ENCODE measurements around the gene SIPA1. TPM values are rescaled to one million over a fixed set of nuclear protein-coding genes. Genes with fewer than 3 reads are reported as not detected.
A peak's percentile ranks its signal among the peaks of the same experiment; 100 is the strongest.
"Not testable (repeated sequence)": the region's sequence is repeated elsewhere in the genome, so short reads cannot be mapped to it uniquely, and the experiment has no call there.

SIPA1 gene
- total and polyA plus RNA-seq, 5 donors from 2014 or later = 74.7 to 200 (median 84.8) TPM

DNA sequence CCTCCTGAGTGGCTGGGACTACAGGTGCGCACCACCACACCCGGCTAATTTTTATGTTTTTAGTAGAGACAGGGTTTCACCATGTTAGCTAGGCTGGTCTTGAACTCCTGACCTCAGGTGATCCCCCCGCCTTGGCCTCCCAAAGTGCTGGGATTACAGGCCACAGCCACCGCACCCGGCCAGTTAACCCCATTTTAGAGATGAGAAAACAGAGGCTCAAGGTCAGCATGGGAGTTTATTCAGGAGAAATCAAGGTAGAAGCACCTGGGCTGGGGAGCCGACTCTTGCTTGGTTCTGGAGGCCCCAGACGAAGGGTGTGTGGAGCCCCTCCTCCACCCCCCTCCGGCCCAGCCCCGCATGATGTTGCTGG is 1.3 kb downstream of the SIPA1 start:
- H3K4me1 Mint-ChIP-seq = peaks cover 0 to 63% (median 24%) of the 10 kb centered on the region in 4 donors
- H3K4me3 Mint-ChIP-seq = peak overlapping the region; percentile 90 to 97 (median 94)
- Histone ChIP-seq H3K27ac (ENCODE audit: insufficient read depth, low read length, poor library complexity, severe bottlenecking) (peak overlapping the region; percentile 91), H3K4me3 (ENCODE audit: low read depth, low read length) (peak overlapping the region; percentile 73), H3K36me3 (ENCODE audit: control insufficient read depth, insufficient read depth, low read length) (peaks cover 42% of the 10 kb centered on the region), H3K4me1 (ENCODE audit: control insufficient read depth, insufficient read depth, low read length, poor library complexity, severe bottlenecking) (peaks cover 64% of the 10 kb centered on the region)
- peaks cover 20% of the 10 kb centered on the region for H3K36me3 Mint-ChIP-seq
- not testable (repeated sequence) for H3K9me3 Mint-ChIP-seq; H3K27me3 Mint-ChIP-seq; ATAC-seq (ENCODE audit: low read depth in 2 of 2); H3K9me3 ChIP-seq (ENCODE audit: control insufficient read depth in 2 of 2, low read length in 2 of 2); H3K27me3 ChIP-seq (ENCODE audit: control insufficient read depth, insufficient read depth, low read length); DNase-seq
- peak overlapping the region; percentile 91 to 97 (median 97) for H3K27ac Mint-ChIP-seq

- peaks cover 39% of the 10 kb centered on the region for H3K36me3 ChIP-seq (ENCODE audit: control insufficient read depth, insufficient read depth, low read length)
- H3K27ac ChIP-seq (ENCODE audit: insufficient read depth, low read length, poor library complexity, severe bottlenecking) = peak overlapping the region; percentile 91
- no peaks in the 10 kb centered on the region for H3K27me3 ChIP-seq (ENCODE audit: control insufficient read depth, insufficient read depth, low read length)
- H3K4me3 Mint-ChIP-seq = peak overlapping the region; percentile 90 to 97 (median 94)
- H3K27ac Mint-ChIP-seq = peak overlapping the region; percentile 91 to 97 (median 97)
- no peaks in the 10 kb centered on the region for H3K27me3 Mint-ChIP-seq
- H3K4me1 ChIP-seq (ENCODE audit: control insufficient read depth, insufficient read depth, low read length, poor library complexity, severe bottlenecking) = peaks cover 64% of the 10 kb centered on the region
- H3K9me3 ChIP-seq (ENCODE audit: control insufficient read depth in 2 of 2, low read length in 2 of 2) = no peaks in the 10 kb centered on the region
- peaks cover 0 to 66% (median 26%) of the 10 kb centered on the region in 4 donors for H3K4me1 Mint-ChIP-seq
- peaks cover 19% of the 10 kb centered on the region for H3K36me3 Mint-ChIP-seq
- H3K4me3 ChIP-seq (ENCODE audit: low read depth, low read length) = peak overlapping the region; percentile 73
- H3K9me3 Mint-ChIP-seq = no peaks in the 10 kb centered on the region
- DNase-seq = peak; percentile 60 to 93 (median 85)
- peak; percentile 65 to 71 for ATAC-seq (ENCODE audit: low read depth in 2 of 2)
Measured at GRCh38 chr11:65639623-65640482, 2.0 kb downstream of the SIPA1 start.

DNA sequence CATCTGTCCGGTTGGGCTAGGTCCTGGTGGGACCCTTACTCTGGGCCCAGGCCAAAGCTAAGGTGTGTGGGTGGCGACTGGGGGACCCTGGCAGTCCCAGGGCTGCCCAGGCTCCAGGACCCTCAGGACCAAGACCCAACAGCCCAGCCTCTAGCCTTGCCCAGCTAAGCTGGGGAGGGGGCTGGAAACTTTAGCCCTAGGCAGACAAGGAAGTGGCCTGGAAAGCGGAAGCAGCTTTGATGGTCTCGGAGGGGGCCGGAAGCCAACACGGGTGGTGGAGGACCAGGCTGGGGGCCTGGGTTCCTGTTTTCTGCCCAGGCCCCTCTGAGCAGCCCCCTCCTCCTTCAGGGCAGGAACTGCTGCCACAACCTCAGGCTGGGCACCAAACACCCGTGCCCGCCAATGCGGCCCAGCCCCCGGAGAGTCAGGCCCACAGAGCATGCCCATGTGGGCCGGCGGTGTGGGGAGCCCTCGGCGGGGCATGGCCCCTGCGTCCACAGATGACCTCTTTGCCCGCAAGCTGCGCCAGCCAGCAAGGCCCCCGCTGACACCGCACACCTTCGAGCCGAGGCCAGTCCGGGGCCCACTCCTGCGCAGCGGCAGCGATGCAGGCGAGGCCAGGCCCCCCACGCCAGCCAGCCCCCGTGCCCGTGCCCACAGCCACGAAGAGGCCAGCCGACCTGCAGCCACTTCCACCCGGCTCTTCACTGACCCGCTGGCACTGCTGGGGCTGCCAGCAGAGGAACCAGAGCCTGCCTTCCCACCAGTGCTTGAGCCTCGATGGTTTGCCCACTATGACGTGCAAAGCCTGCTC is 2.8 kb downstream of the SIPA1 start:
- Histone ChIP-seq H3K9me3 (ENCODE audit: control insufficient read depth in 2 of 2, low read length in 2 of 2) (no peaks in the 10 kb centered on the region), H3K27me3 (ENCODE audit: control insufficient read depth, insufficient read depth, low read length) (no peaks in the 10 kb centered on the region), H3K4me3 (ENCODE audit: low read depth, low read length) (peak overlapping the region; percentile 73), H3K4me1 (ENCODE audit: control insufficient read depth, insufficient read depth, low read length, poor library complexity, severe bottlenecking) (peaks cover 64% of the 10 kb centered on the region), H3K27ac (ENCODE audit: insufficient read depth, low read length, poor library complexity, severe bottlenecking) (peak overlapping the region; percentile 91), H3K36me3 (ENCODE audit: control insufficient read depth, insufficient read depth, low read length) (peaks cover 40% of the 10 kb centered on the region)
- Mint-ChIP-seq H3K27ac (peak overlapping the region; percentile 91 to 97 (median 97)), H3K9me3 (no peaks in the 10 kb centered on the region), H3K4me3 (peak overlapping the region; percentile 90 to 97 (median 94)), H3K27me3 (no peaks in the 10 kb centered on the region), H3K4me1 (peaks cover 0 to 68% (median 26%) of the 10 kb centered on the region in 4 donors), H3K36me3 (peaks cover 18% of the 10 kb centered on the region)
- ATAC-seq (ENCODE audit: low read depth in 2 of 2) (peak in 1 of 2 donors; percentile 9), DNase-seq (peak; percentile 20 to 77 (median 45))

DNA sequence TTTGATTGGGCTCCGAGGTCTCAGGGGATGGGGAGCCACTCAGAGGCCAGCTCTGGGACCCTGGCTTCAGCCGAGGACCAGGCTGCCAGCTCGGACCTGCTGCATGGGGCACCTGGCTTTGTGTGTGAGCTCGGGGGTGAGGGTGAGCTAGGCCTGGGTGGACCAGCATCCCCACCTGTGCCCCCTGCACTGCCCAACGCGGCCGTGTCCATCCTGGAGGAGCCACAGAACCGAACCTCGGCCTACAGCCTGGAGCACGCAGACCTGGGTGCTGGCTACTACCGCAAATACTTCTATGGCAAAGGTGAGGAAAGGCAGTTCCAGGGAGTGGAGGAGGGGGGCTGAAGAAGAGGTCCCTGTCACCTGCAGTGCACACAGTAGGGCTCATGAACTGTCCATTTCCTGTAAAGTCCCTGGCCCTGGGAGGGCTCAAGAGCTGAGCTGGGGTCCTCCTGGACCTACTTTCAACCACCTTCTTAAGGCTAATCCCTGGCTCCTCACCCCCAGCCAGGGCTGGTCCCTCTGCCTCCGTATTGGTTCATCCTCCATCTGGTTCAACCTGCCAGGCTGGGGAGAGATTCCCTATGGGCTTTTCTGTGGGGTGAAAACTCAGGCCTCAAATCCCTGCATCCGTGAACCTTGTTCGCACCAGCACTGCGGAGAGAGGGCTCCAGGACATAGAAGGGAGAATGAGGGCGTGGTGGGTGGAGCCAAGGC is 3.6 kb downstream of the SIPA1 start:
- Mint-ChIP-seq H3K27me3 (no peaks in the 10 kb centered on the region), H3K36me3 (peaks cover 19% of the 10 kb centered on the region), H3K4me1 (peaks cover 0 to 69% (median 26%) of the 10 kb centered on the region in 4 donors), H3K27ac (peak overlapping the region; percentile 87 to 97 (median 89)), H3K4me3 (peak overlapping the region; percentile 58 to 92 (median 84)), H3K9me3 (no peaks in the 10 kb centered on the region)
- DNase-seq = no peak
- peak overlapping the region; percentile 37 for H3K4me3 ChIP-seq (ENCODE audit: low read depth, low read length)
- H3K36me3 ChIP-seq (ENCODE audit: control insufficient read depth, insufficient read depth, low read length) = peaks cover 42% of the 10 kb centered on the region
- H3K9me3 ChIP-seq (ENCODE audit: control insufficient read depth in 2 of 2, low read length in 2 of 2) = no peaks in the 10 kb centered on the region
- peak overlapping the region; percentile 91 for H3K27ac ChIP-seq (ENCODE audit: insufficient read depth, low read length, poor library complexity, severe bottlenecking)
- no peak for ATAC-seq (ENCODE audit: low read depth in 2 of 2)
- no peaks in the 10 kb centered on the region for H3K27me3 ChIP-seq (ENCODE audit: control insufficient read depth, insufficient read depth, low read length)
- peaks cover 64% of the 10 kb centered on the region for H3K4me1 ChIP-seq (ENCODE audit: control insufficient read depth, insufficient read depth, low read length, poor library complexity, severe bottlenecking)

DNA sequence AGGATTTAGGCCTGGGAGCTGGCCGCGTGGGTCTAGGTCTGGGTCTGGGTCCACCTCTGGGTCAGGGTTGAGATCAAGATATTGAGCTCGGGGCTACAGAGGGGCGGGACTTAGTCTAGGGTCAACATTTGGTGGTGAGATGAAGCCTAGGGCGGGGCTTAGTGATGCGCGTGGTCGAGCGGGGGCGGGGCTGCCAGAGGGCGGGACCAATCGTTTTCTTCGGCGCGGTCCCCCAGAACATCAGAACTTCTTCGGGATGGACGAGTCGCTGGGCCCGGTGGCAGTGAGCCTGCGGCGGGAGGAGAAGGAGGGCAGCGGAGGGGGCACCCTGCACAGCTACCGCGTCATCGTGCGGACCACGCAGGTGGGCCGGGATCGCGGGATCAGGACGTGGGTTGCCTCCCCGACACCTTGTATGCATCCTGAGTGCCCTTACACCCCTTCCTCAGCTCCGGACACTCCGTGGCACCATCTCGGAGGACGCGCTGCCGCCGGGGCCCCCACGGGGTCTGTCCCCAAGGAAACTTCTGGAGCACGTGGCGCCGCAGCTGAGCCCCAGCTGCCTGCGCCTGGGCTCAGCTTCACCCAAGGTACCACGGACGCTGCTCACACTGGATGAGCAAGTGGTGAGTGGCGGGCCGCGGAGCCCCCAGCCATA is 4.2 kb downstream of the SIPA1 start:
- Histone ChIP-seq H3K9me3 (ENCODE audit: control insufficient read depth in 2 of 2, low read length in 2 of 2) (no peaks in the 10 kb centered on the region), H3K4me3 (ENCODE audit: low read depth, low read length) (peak overlapping the region; percentile 32), H3K36me3 (ENCODE audit: control insufficient read depth, insufficient read depth, low read length) (peaks cover 40% of the 10 kb centered on the region), H3K27ac (ENCODE audit: insufficient read depth, low read length, poor library complexity, severe bottlenecking) (peak overlapping the region; percentile 91), H3K27me3 (ENCODE audit: control insufficient read depth, insufficient read depth, low read length) (no peaks in the 10 kb centered on the region), H3K4me1 (ENCODE audit: control insufficient read depth, insufficient read depth, low read length, poor library complexity, severe bottlenecking) (peaks cover 62% of the 10 kb centered on the region)
- H3K4me3 Mint-ChIP-seq = peak overlapping the region; percentile 58 to 92 (median 84)
- DNase-seq (no peak), ATAC-seq (ENCODE audit: low read depth in 2 of 2) (no peak)
- H3K36me3 Mint-ChIP-seq = peaks cover 16% of the 10 kb centered on the region
- H3K27me3 Mint-ChIP-seq = no peaks in the 10 kb centered on the region
- peaks cover 0 to 64% (median 26%) of the 10 kb centered on the region in 4 donors for H3K4me1 Mint-ChIP-seq
- H3K27ac Mint-ChIP-seq = peak overlapping the region; percentile 87 to 97 (median 89)
- H3K9me3 Mint-ChIP-seq = no peaks in the 10 kb centered on the region

GRCh38 chr11:65643971-65644370 is 6.1 kb downstream of the SIPA1 start:
- DNase-seq (no peak), ATAC-seq (ENCODE audit: low read depth in 2 of 2) (no peak)
- H3K4me3 ChIP-seq (ENCODE audit: low read depth, low read length) = no peak overlapping the region
- Mint-ChIP-seq H3K27me3 (no peaks in the 10 kb centered on the region), H3K4me3 (peak overlapping the region in 2 of 4 donors; percentile 52 to 81), H3K36me3 (peaks cover 16% of the 10 kb centered on the region), H3K27ac (peak overlapping the region; percentile 55 to 77 (median 58)), H3K4me1 (peaks cover 0 to 50% (median 18%) of the 10 kb centered on the region in 4 donors), H3K9me3 (no peaks in the 10 kb centered on the region)
- peaks cover 47% of the 10 kb centered on the region for H3K4me1 ChIP-seq (ENCODE audit: control insufficient read depth, insufficient read depth, low read length, poor library complexity, severe bottlenecking)
- H3K27ac ChIP-seq (ENCODE audit: insufficient read depth, low read length, poor library complexity, severe bottlenecking) = no peak overlapping the region
- peaks cover 48% of the 10 kb centered on the region for H3K36me3 ChIP-seq (ENCODE audit: control insufficient read depth, insufficient read depth, low read length)
- H3K27me3 ChIP-seq (ENCODE audit: control insufficient read depth, insufficient read depth, low read length) = no peaks in the 10 kb centered on the region
- no peaks in the 10 kb centered on the region for H3K9me3 ChIP-seq (ENCODE audit: control insufficient read depth in 2 of 2, low read length in 2 of 2)

- no peaks in the 10 kb centered on the region for H3K27me3 Mint-ChIP-seq
Measured at GRCh38 chr11:65644837-65645236, 6.9 kb downstream of the SIPA1 start.

More at GRCh38 chr11:65644837-65645236, 6.9 kb downstream of the SIPA1 start:
- no peaks in the 10 kb centered on the region for H3K9me3 ChIP-seq (ENCODE audit: control insufficient read depth in 2 of 2, low read length in 2 of 2)
- no peaks in the 10 kb centered on the region for H3K27me3 ChIP-seq (ENCODE audit: control insufficient read depth, insufficient read depth, low read length)
- no peak overlapping the region for H3K27ac ChIP-seq (ENCODE audit: insufficient read depth, low read length, poor library complexity, severe bottlenecking)
- no peak overlapping the region for H3K4me3 ChIP-seq (ENCODE audit: low read depth, low read length)
- Mint-ChIP-seq H3K4me3 (no peak overlapping the region), H3K36me3 (peaks cover 16% of the 10 kb centered on the region), H3K9me3 (no peaks in the 10 kb centered on the region), H3K27ac (no peak overlapping the region), H3K4me1 (peaks cover 0 to 41% (median 13%) of the 10 kb centered on the region in 4 donors)
- ATAC-seq (ENCODE audit: low read depth in 2 of 2) = no peak
- no peak for DNase-seq
- H3K4me1 ChIP-seq (ENCODE audit: control insufficient read depth, insufficient read depth, low read length, poor library complexity, severe bottlenecking) = peaks cover 38% of the 10 kb centered on the region
- peaks cover 57% of the 10 kb centered on the region for H3K36me3 ChIP-seq (ENCODE audit: control insufficient read depth, insufficient read depth, low read length)
